Panc1 (cell line): Measurements from ENCODE around the gene MRPL42. TPM values are rescaled to one million over a fixed set of nuclear protein-coding genes. Genes with fewer than 3 reads are reported as not detected.
A peak's percentile ranks its signal among the peaks of the same experiment; 100 is the strongest.

Experiments used
- ATAC-seq: fragments of 200-7000 bp; cut with Tn5 transposase; 2 replicates; pipeline ENCODE4 v1.9.1; 2020; ENCODE audit warnings: mild to moderate bottlenecking, moderate library complexity
- BruUV-seq: library from RNA; stranded (reverse); fragments of 400-500 nt; replicated peaks from 2 replicates; lab custom pipeline; 2021; lab: Mats Ljungman, UMichigan
- CTCF ChIA-PET: fragments of 300-600 bp; sonication (Branson Sonifier 250); formaldehyde crosslinking; loops from one replicate; lab custom pipeline; 2022; ENCODE audit warnings: antibody characterized with exemption; lab: Charles Lee
- POLR2A ChIA-PET: fragments of 300-600 bp; sonication (Branson Sonifier 250); formaldehyde crosslinking; loops from one replicate; lab custom pipeline; 2022; ENCODE audit warnings: antibody characterized with exemption; lab: Charles Lee
- DNase-seq: peaks from one replicate; pipeline ENCODE4 v3.0.0-alpha.2; 2010; ENCODE audit warnings: low read depth, low spot score
- H3K27ac ChIP-seq: 2 replicates; pipeline ENCODE4 v1.5.1; 2011; ENCODE audit warnings: mild to moderate bottlenecking, low read length, inconsistent platforms
- H3K27me3 ChIP-seq: fragments of 200-500 bp; sonication (Bioruptor generic); 2 replicates; pipeline ENCODE4 v1.6.0; 2014; ENCODE audit warnings: low read length, inconsistent platforms; ENCODE audit not compliant: control insufficient read depth, insufficient read depth
- H3K36me3 ChIP-seq: fragments of 200-500 bp; sonication (Bioruptor generic); 2 replicates; pipeline ENCODE4 v1.5.1; 2014; ENCODE audit warnings: inconsistent platforms, mild to moderate bottlenecking, low read length, moderate library complexity; ENCODE audit not compliant: control insufficient read depth, insufficient read depth
- H3K4me1 ChIP-seq: 2 replicates; pipeline ENCODE4 v1.5.1; 2011; ENCODE audit warnings: inconsistent platforms, mild to moderate bottlenecking, low read length, moderate library complexity; ENCODE audit not compliant: control insufficient read depth, insufficient read depth
- H3K4me3 ChIP-seq, 2 experiments: 2 replicates each; pipeline ENCODE4 v1.5.1; 2011 to 2012; ENCODE audit warnings: low read depth in 2 of 2, low read length in 2 of 2, mild to moderate bottlenecking in 2 of 2, inconsistent platforms in 1 of 2, moderate library complexity in 1 of 2
- H3K9me3 ChIP-seq: fragments of 200-500 bp; sonication (Bioruptor generic); 2 replicates; pipeline ENCODE4 v1.5.1; 2014; ENCODE audit warnings: low read depth, mild to moderate bottlenecking, inconsistent platforms, low read length, moderate library complexity; ENCODE audit not compliant: control insufficient read depth, insufficient read depth
- POLR2AphosphoS5 ChIP-seq: IDR thresholded peaks from 2 replicates; pipeline ENCODE4 v1.6.1; 2012; ENCODE audit warnings: mild to moderate bottlenecking, low read depth, low read length, moderate library complexity
- REST ChIP-seq, 2 experiments: IDR thresholded peaks; 2 replicates each; pipeline ENCODE4 v1.6.1; 2011 to 2012; ENCODE audit warnings: low read depth in 2 of 2, control low read depth in 1 of 2, low read length in 1 of 2, mild to moderate bottlenecking in 1 of 2, moderate library complexity in 1 of 2; ENCODE audit not compliant: insufficient read depth in 1 of 2
- SIN3A ChIP-seq: IDR thresholded peaks from 2 replicates; pipeline ENCODE4 v1.6.1; 2012; ENCODE audit warnings: low read depth, mild to moderate bottlenecking, low read length, moderate library complexity, borderline replicate concordance; ENCODE audit not compliant: insufficient read depth
- TCF7L2 ChIP-seq: IDR thresholded peaks from 2 replicates; pipeline ENCODE4 v1.6.1; 2011; ENCODE audit warnings: mild to moderate bottlenecking, low read depth, low read length, inconsistent platforms
- in situ Hi-C: cut with HindIII; loops from 2 replicates; pipeline ENCODE4 v1.10.0; 2016; ENCODE audit warnings: low sequenced_read_pairs, low pct_unique_long_range_greater_than_20kb
- intact Hi-C: fragments of 100-400 bp; cut with micrococcal nuclease; formaldehyde crosslinking; loops from one replicate; pipeline ENCODE4 v1.10.0; 2022; ENCODE audit not compliant: unreplicated experiment
- total RNA-seq: library from RNA; stranded (reverse); gene quantifications from one replicate; pipeline ENCODE4 v1.2.1, GENCODE V29; 2021; ENCODE audit not compliant: unreplicated experiment
- TF ChIP-seq, protein P1 (sequence below): fragments of 450-650 bp; IDR thresholded peaks from 2 replicates; pipeline ENCODE4 v1.5.1; 2017; ENCODE audit warnings: mild to moderate bottlenecking

MRPL42 gene
- total RNA-seq, 1 experiment from 2014 or later: 92.4 TPM

- Histone ChIP-seq H3K4me1 (peaks cover 10% of the 10 kb centered on the region), H3K27ac (no peak overlapping the region), H3K27me3 (no peaks in the 10 kb centered on the region), H3K9me3 (no peaks in the 10 kb centered on the region), H3K4me3 (peak overlapping the region; percentile 80 to 96; a peak in 3 of 4 replicates), H3K36me3 (peaks cover 9% of the 10 kb centered on the region)
- TF ChIP-seq TCF7L2 (no peak), REST (IDR thresholded peaks at IDR 0.05; ENCODE audit: insufficient read depth in 1 of 2, low read depth in 2 of 2, low read length in 1 of 2) (no peak), SIN3A (no peak), POLR2AphosphoS5 (no peak)
- TF ChIP-seq, protein P1, sequence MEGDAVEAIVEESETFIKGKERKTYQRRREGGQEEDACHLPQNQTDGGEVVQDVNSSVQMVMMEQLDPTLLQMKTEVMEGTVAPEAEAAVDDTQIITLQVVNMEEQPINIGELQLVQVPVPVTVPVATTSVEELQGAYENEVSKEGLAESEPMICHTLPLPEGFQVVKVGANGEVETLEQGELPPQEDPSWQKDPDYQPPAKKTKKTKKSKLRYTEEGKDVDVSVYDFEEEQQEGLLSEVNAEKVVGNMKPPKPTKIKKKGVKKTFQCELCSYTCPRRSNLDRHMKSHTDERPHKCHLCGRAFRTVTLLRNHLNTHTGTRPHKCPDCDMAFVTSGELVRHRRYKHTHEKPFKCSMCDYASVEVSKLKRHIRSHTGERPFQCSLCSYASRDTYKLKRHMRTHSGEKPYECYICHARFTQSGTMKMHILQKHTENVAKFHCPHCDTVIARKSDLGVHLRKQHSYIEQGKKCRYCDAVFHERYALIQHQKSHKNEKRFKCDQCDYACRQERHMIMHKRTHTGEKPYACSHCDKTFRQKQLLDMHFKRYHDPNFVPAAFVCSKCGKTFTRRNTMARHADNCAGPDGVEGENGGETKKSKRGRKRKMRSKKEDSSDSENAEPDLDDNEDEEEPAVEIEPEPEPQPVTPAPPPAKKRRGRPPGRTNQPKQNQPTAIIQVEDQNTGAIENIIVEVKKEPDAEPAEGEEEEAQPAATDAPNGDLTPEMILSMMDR: no peak
- DNase-seq (no peak), ATAC-seq (peak; percentile 44; the same call in 1 of the 2 replicates)
- in situ Hi-C loops: no loop called here
- CTCF ChIA-PET: interaction anchor here (0.6 to 0.7 kb wide), 2 partner anchors 25 to 81 kb away, joined by 3 to 4 read pairs; no protein-coding TSS in a partner anchor
- BruUV-seq: no TSS peak
- intact Hi-C loops: no loop called here
- POLR2A ChIA-PET: interaction anchor here (0.6 kb wide), 1 partner anchor 415 kb away, joined by 6 read pairs; no protein-coding TSS in a partner anchor
Observed at GRCh38 chr12:93466625-93467350, 526 bp upstream of the MRPL42 start.

DNA sequence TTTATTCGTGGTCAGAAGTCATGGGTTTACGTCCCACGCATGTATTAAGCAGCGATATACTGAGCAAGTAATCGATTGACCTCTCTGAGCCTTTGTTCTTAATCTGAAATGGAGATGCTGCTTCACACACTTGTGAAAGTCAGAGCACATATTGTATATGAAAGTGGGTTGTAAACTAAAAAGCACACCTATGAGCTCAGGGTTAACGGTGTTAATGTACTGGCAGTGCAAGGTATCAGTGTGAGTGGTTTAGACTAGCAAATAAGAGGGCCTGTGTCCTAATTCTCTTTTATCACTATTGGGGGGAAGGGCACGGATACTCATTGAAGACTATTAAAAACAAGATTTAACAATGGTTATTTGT is 676 bp downstream of the MRPL42 start:
- intact Hi-C loops: no loop called here
- TF ChIP-seq POLR2AphosphoS5 (no peak), TCF7L2 (no peak), SIN3A (no peak), REST (IDR thresholded peaks at IDR 0.05; ENCODE audit: insufficient read depth in 1 of 2, low read depth in 2 of 2, low read length in 1 of 2) (no peak)
- TF ChIP-seq, protein P1: no peak
- ChIA-PET POLR2A (no interaction called here), CTCF (no interaction called here)
- Histone ChIP-seq H3K4me1 (peaks cover 10% of the 10 kb centered on the region), H3K4me3 (peak overlapping the region; percentile 80 to 96), H3K27me3 (no peaks in the 10 kb centered on the region), H3K9me3 (no peaks in the 10 kb centered on the region), H3K27ac (peak overlapping the region; percentile 97), H3K36me3 (peaks cover 15% of the 10 kb centered on the region)
- BruUV-seq: no TSS peak
- DNase-seq (no peak), ATAC-seq (0 out of 2 replicates have a peak, but pooled peaks have one; percentile 2)
- in situ Hi-C loops: no loop called here
